Inferior parietal cortex (tissue), 1 donor: ENCODE data around the gene PDGFD.

ENCODE experiments used
- DNase-seq: peaks from one replicate; pipeline ENCODE4 v3.0.0-alpha.2; 2016; ENCODE audit errors: extremely low spot score

The PDGFD gene

DNA sequence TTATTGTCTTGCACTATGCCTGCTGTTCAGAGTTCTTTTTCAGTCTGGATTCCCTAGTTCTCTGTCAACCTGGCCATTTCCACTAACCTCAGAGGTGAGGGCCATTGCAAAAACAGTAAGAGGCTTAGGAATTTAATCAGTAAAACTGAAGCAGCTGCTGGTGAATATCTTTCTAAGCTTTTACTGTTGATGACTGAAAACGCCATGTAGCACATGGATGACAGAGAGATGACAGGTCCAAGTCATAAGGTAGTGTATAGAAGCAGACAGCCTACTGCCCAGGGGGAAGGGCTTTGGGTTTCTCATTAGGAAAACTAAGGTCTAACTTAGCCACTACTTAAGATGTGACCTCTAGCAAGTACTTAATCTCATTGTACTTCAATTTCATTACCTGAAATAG, 280.1 kb downstream of the PDGFD start:
- no peak for DNase-seq

DNA sequence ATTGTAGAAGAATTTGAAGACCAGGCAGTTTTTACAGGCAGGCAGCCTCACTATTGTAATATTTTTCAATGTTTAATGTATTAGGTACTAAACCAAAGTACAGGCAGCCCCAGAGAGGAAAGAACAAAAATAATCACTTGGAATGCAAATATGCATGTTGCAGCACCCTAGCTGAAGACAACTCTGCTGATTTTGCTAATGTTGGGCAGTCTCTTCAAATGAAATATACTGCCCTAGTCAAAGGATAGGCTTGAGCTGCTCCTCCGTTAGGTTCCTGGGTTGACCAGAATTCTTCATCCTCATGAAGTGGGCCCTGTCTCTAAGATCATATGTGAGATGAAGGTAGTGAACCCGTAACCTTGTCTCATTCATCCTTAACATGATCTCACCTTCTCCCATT, 280.7 kb downstream of the PDGFD start:
- DNase-seq: no peak

DNA sequence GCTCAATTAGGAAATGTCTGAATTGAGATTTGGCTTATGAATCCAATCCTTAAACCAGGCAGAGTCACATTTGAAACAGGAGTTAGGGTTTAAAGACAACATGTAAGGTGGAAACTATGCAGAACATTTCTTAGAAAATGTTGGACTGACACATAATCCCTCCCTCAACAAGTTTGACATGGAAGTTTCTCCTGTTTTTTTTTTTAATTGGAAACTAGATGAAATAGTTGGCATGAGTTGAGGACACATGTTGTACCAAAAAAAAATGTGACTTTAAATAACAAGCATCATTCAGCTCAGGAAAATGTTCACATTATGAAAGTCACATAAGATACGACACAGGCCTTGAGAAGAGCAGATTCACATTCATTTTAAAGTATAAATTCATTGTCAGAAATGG, 282.4 kb downstream of the PDGFD start:
- DNase-seq: no peak

DNA sequence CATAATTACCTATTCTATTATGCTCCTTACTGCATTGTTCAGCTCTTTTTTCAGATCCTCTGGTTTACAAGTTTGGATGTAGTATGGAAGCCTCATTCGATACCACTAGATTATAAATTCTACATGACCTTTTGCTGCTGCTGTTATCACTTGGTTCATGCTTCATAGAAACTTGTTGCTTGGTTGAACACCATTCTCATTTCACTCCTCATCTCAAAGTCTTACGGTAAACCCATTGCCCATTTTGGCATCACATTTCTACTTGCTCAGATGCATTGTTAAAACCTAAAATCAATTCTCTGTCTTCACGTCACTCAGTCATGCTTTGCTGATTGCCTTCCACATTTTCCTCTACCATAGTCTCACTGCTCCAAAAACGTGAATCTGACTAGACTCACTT, 283.0 kb downstream of the PDGFD start:
- DNase-seq: no peak

DNA sequence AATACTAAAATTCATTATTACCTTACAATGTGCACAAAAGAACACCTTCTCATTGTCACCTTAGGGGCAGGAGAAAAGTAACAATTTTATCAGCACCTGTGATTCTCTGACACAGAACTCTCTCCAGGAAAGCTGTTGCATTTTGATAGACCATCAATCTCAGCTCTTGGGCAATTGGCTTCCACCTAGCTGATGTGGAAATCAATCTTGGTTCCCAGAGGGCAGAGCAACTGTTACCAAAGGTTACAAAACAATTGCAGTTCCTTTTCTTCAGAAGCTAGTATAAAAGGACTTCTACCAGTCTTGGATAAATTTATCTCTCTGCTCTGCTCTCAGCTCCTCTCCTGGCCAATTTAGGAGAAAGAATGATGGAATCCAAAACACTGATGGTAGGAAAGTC, 285.3 kb downstream of the PDGFD start:
- DNase-seq: no peak

DNA sequence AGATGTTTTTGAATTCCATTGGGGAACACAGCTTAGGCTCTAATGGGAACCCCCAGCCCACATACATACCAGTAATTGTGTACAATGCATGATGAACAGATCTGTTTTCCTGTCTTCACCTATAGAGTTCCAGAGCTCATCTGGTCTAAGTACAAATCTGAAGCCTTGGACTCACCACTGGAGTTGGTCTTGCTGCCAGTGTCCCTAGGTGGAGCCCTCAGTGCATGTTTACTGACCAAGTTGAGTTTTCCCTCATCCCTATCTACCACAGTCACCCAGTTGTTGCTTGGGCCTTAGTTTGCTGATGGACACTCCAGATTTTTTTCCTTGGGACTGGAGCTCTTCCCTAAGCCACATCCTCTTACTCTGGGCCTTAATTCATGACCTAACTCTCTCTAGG, 286.7 kb downstream of the PDGFD start:
- no peak for DNase-seq

DNA sequence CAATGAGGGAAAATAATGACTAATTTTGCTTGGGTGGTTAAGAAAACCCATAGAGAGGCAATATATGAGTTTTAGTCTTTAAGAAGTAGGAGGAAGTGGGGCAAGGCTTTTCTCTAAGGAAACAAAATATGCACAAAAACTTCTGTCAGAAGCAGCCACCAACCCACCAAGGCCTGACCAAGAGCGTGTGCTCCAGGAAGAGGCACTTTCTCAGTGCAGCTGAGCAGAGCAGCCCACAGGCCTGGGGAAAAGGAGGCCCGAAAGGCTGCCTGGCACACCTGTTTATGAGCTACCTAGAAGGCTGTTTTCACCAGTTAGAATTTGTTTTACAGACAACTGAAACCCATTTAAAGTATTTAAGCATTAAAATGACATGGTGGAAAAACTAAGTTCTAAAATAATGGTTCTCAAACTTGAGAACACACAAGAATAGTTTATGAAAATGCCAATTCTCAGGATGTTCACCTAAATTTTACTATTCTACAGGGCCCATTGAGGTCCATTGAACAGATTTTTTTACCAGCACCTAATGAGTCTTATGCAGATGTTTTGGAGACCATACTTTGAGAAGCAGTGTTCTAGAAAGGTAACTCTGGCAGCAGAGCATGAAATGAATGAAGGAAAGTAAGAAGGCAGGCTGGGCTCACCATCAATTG, 288.0 kb downstream of the PDGFD start:
- DNase-seq: no peak

DNA sequence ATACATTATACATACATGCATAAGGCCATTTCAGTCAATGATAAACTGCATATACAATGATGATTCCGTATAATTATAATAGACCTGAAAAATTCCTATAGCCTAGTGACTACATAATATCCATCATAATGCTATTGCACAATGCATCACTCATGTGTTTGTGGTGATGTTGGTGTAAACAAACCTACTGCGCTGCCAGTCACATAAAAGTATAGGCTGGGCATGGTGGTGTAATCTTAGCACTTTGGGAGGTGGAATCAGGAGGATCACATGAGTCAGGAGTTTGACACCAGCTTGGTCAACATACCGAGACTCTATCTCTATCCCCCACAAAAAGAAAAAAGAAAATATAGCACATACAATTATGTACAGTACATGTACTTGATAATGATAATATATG, 291.2 kb downstream of the PDGFD start:
- no peak for DNase-seq

DNA sequence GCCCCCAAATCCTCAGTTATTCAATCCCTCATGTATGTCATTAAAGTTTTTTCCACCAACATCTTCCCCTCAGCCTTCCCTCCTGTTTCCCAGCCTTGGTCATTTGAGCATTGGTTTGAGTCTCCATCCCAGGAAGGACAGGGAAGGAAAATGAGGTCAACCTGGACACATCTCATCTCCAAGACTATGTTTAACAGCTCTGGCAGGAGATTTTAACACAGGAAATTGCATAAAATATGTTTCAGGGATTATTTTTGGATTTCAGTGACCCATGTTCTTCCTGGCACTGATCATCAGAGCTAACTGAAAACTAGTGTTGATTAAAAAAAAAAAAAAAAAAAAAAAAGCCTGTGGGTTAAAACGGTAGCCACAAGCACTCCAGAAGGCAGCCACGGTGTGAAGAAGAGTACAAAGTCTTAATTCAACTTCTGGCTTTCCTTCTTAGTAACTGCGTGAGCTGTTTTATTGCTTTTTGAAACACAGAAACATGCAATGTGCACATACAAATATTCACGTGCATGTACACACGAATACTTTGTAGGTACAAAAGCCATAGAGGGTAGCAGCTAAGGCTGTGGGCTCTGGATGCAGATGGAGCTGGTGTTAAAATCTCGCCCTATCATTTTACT, 291.9 kb downstream of the PDGFD start:
- DNase-seq: no peak

DNA sequence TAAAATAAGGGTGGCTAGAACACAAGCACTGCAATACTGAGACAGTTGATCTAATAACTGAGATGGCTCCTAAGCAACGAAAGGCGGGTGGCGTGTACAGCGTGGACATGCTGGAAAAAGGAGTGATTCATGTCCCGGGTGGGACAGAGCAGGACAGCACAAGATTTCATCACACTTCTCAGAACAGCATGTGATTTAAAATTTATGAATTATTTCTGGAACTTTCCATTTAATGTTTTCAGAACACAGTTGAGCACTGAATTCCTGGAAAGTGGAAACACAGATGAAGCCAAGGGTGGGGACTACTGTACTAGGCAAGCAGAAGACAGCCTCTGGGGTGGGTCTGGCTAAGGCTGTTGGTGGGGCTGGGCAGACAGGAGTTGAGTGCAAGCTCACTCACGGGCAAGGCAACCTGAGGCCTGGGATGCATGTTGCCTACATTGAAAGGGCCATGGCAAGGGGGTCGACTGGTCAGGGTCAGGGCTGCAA, 293.1 kb downstream of the PDGFD start:
- DNase-seq: no peak

DNA sequence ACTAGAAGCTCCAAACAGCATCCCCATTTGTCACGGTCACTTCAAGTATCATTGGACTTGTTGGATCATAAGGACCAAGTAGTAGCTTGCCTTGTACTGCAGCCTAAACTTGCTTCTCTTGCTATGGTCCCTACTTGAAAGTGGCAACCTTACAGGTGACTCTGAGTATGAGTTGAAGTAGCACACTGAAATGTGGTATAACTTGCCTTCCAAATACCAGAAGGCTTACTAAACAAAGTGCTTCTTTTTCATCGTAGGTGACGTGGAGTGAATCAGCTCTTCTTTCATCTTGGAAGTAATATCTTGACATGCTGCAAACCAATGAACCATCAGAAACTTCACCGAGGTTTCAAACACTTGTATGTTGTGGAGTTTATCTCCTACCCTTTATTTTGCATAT, 296.5 kb downstream of the PDGFD start:
- DNase-seq: no peak

DNA sequence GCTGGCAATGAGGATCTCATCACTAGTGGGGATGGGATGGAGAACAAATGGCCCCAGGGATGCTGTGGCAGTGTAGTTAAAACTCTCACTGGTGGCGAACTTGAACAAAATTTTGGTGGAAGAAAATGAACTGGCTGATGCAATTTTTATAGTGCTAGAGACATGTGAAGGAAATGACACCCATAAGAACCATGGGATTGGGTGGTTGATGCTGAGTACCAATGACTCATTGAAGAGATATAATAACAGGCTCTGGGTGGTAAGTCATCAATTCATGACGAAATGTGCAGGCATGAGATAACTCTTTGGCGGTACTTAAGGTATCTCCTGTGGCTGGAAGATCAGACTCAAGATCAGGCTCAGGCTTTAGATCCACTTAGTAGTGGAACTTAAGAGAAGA, 300.4 kb downstream of the PDGFD start:
- DNase-seq: no peak

DNA sequence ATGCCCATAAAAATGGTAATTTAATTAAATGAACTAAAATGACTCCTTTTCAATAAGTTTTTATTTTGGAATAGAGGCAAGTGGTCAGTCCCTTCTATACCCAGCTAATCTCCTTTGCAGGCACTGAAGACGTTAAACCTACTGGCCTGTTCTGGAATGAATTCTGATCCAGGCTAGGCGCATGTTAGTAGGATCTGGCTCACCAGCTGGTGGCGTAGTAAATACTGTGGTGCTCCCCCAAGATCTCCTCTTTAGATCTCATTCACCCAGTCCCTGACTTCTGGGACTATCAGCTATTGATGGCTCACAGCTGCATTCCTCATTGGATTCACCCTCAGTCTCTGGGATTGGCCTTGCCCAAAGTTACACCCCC, 301.2 kb downstream of the PDGFD start:
- DNase-seq: no peak

DNA sequence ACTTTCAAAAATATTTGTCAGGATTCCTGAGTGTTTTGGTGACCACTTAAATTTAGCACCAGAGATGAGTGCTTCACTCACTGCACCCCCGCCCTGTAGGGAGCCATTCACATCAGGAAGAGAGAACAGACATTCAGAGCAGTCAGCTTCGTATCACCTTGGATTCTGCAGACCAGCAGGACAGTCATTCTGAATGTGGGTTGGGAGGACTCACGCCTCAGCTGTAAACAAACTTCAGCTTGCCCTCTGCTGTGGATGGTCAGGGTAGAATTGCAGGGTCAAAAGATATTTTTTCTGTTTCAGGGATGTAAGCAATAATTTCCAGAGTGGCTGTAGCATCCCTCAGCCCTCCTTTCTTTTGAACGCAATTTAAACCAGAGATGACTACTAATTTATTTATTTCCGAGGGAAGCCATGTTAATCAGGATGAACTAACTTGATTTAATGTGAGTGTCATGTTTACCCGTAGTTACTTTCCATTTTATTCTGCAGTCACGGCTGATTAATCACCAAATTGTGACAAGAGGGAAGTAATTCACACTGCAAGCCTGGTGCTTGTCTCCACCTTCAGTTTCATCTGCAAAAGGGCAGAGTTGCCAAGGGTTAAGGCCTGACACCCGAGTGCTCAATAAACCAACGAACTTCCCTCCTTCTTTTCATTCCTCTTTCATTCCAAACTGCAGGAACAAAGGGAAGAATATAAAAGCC, 301.7 kb downstream of the PDGFD start:
- no peak for DNase-seq
